Peyer's patch (tissue), 4 donors: Measurements from ENCODE around the gene HOXD9.

Source experiments
- POLR2A ChIP-seq, 2 donors: fragments of 450-650 bp; IDR thresholded peaks; one replicate each; pipeline ENCODE4 v1.5.1; 2017; ENCODE audit warnings: antibody characterized with exemption in 2 of 2, mild to moderate bottlenecking in 2 of 2, moderate library complexity in 2 of 2
- TF ChIP-seq, protein P1 (sequence below), 6 experiments: fragments of 450-650 bp in 4 of 6; fragments of 200-600 bp in 2 of 6; sonication (generic) in 1 of 6; IDR thresholded peaks; one replicate each; pipeline ENCODE4 v1.5.1; 2017 to 2019; ENCODE audit warnings: antibody characterized with exemption in 6 of 6, mild to moderate bottlenecking in 3 of 6, moderate library complexity in 1 of 6

DNA sequence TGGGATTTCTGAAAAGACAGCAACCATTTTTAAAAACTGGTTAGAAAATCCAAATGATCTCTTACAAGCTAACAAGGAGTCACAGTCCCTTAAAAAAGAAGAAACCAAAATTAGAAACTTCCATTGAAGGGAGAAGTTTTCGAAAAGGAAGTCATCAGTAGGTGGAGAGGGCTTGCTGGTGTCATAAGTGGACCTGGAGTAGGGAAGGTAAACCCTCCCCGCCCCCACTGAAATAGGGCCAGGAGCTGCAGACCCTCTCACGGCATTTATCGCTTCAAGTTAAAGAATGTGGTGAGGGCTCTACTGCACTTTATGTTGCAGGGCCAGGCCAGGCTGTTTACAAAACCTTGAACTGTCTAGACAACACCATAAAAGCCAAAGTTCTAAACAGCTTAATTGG lies 12.6 kb upstream of the HOXD9 start:
- TF ChIP-seq, protein P1, sequence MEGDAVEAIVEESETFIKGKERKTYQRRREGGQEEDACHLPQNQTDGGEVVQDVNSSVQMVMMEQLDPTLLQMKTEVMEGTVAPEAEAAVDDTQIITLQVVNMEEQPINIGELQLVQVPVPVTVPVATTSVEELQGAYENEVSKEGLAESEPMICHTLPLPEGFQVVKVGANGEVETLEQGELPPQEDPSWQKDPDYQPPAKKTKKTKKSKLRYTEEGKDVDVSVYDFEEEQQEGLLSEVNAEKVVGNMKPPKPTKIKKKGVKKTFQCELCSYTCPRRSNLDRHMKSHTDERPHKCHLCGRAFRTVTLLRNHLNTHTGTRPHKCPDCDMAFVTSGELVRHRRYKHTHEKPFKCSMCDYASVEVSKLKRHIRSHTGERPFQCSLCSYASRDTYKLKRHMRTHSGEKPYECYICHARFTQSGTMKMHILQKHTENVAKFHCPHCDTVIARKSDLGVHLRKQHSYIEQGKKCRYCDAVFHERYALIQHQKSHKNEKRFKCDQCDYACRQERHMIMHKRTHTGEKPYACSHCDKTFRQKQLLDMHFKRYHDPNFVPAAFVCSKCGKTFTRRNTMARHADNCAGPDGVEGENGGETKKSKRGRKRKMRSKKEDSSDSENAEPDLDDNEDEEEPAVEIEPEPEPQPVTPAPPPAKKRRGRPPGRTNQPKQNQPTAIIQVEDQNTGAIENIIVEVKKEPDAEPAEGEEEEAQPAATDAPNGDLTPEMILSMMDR (IDR thresholded peaks at IDR 0.05) = no peak
- TF ChIP-seq POLR2A (IDR thresholded peaks at IDR 0.05) = no peak
